GM18499 (cell line): Measurements from ENCODE around the gene NXF1.
"Not testable (repeated sequence)": the region's sequence is repeated elsewhere in the genome, so short reads cannot be mapped to it uniquely, and the experiment has no call there.

ENCODE experiments used
- ATAC-seq: cut with Tn5 transposase; IDR thresholded peaks from one replicate; pipeline ENCODE4 v1.9.1; 2021; ENCODE audit warnings: moderate number of reproducible peaks; ENCODE audit not compliant: insufficient read depth, unreplicated experiment

Gene NXF1

GRCh38 chr11:62805076-62805892 lies at the start of gene NXF1:
NXF1 (minus strand) TSS chr11:62805440; CDS start chr11:62805356, 84 bp downstream.
- peak; percentile 56 for ATAC-seq

- ATAC-seq = no peak
These were observed 49.0 kb upstream of the NXF1 start for GRCh38 chr11:62854013-62854824.

GRCh38 chr11:62853279-62853965 lies 48.2 kb upstream of the NXF1 start:
- ATAC-seq = no peak

- no peak for ATAC-seq
These were observed 47.4 kb upstream of the NXF1 start for GRCh38 chr11:62852523-62853188.

GRCh38 chr11:62851807-62852522 lies 46.7 kb upstream of the NXF1 start:
- no peak for ATAC-seq

GRCh38 chr11:62850911-62851806 lies 45.9 kb upstream of the NXF1 start:
- no peak for ATAC-seq

- ATAC-seq = no peak
These were observed 42.6 kb upstream of the NXF1 start for GRCh38 chr11:62847767-62848314.

- ATAC-seq = no peak
These were observed 40.9 kb upstream of the NXF1 start for GRCh38 chr11:62846177-62846576.

- ATAC-seq = no peak
These were observed 38.9 kb upstream of the NXF1 start for GRCh38 chr11:62844154-62844553.

GRCh38 chr11:62843466-62843865 lies 38.2 kb upstream of the NXF1 start:
- no peak for ATAC-seq

GRCh38 chr11:62842891-62843290 lies 37.7 kb upstream of the NXF1 start:
- not testable (repeated sequence) for ATAC-seq

- no peak for ATAC-seq
These were observed 37.0 kb upstream of the NXF1 start for GRCh38 chr11:62842171-62842741.

- ATAC-seq = peak; percentile 46
These were observed 36.3 kb upstream of the NXF1 start for GRCh38 chr11:62841361-62842170.

- ATAC-seq = not testable (repeated sequence)
These were observed 35.6 kb upstream of the NXF1 start for GRCh38 chr11:62840721-62841360.

- ATAC-seq = peak; percentile 34
These were observed 34.1 kb upstream of the NXF1 start, which contains the start of gene WDR74 for GRCh38 chr11:62839050-62839945. WDR74 (minus strand) TSS chr11:62839590; CDS start chr11:62839570, 20 bp downstream.

- ATAC-seq = no peak
These were observed 30.1 kb upstream of the NXF1 start for GRCh38 chr11:62835336-62835735.
